Subcutaneous abdominal adipose tissue (tissue), 5 donors: ENCODE measurements around the gene RIMBP2.

Experiments used
- H3K27ac ChIP-seq: one replicate; pipeline ENCODE4 v1.7.0; 2013; ENCODE audit warnings: low read depth, mild to moderate bottlenecking, inconsistent platforms, low read length, moderate library complexity
- H3K27me3 ChIP-seq, 5 donors: one replicate each; pipeline ENCODE4 v1.7.0; 2013; ENCODE audit warnings: low read length in 5 of 5, inconsistent platforms in 1 of 5; ENCODE audit not compliant: control insufficient read depth in 5 of 5, insufficient read depth in 4 of 5
- H3K36me3 ChIP-seq, 5 donors: one replicate each; pipeline ENCODE4 v1.7.0; 2013; ENCODE audit warnings: low read length in 5 of 5; ENCODE audit not compliant: control insufficient read depth in 5 of 5, insufficient read depth in 5 of 5
- H3K4me1 ChIP-seq, 5 donors: one replicate each; pipeline ENCODE4 v1.7.0; 2013; ENCODE audit warnings: low read length in 5 of 5, mild to moderate bottlenecking in 3 of 5, moderate library complexity in 1 of 5; ENCODE audit not compliant: control insufficient read depth in 5 of 5, insufficient read depth in 5 of 5
- H3K4me3 ChIP-seq, 5 donors: one replicate each; pipeline ENCODE4 v1.7.0; 2013; ENCODE audit warnings: low read length in 5 of 5, low read depth in 1 of 5
- H3K9ac ChIP-seq, 5 donors: one replicate each; pipeline ENCODE4 v1.7.0; 2013; ENCODE audit warnings: low read length in 5 of 5, mild to moderate bottlenecking in 4 of 5, moderate library complexity in 3 of 5
- H3K9me3 ChIP-seq, 5 donors: one replicate each; pipeline ENCODE4 v1.7.0; 2013; ENCODE audit warnings: low read length in 5 of 5; ENCODE audit not compliant: control insufficient read depth in 5 of 5
- donor health status: healthy.
- donor health status: healthy.
- donor health status: healthy.
- donor health status: healthy.
- donor health status: healthy.

RIMBP2 gene

GRCh38 chr12:130375296-130376287 lies 340.5 kb downstream of the RIMBP2 start:
- Histone ChIP-seq H3K27me3 (peaks cover 3 to 20% (median 10%) of the 10 kb centered on the region in 5 donors), H3K4me3 (no peak overlapping the region), H3K9ac (no peak overlapping the region), H3K4me1 (no peaks in the 10 kb centered on the region), H3K36me3 (no peaks in the 10 kb centered on the region), H3K27ac (no peak overlapping the region), H3K9me3 (no peaks in the 10 kb centered on the region)

GRCh38 chr12:130374083-130374482 lies 342.0 kb downstream of the RIMBP2 start:
- Histone ChIP-seq H3K9me3 (peaks cover 0 to under 1% (median 0%) of the 10 kb centered on the region in 5 donors), H3K4me3 (no peak overlapping the region), H3K36me3 (no peaks in the 10 kb centered on the region), H3K9ac (no peak overlapping the region), H3K4me1 (no peaks in the 10 kb centered on the region), H3K27me3 (peaks cover 3 to 20% (median 11%) of the 10 kb centered on the region in 5 donors), H3K27ac (no peak overlapping the region)

- no peak overlapping the region for H3K4me3 ChIP-seq
- no peaks in the 10 kb centered on the region for H3K4me1 ChIP-seq
- H3K9me3 ChIP-seq, result peaks cover 0 to 4% (median 0%) of the 10 kb centered on the region in 5 donors
- H3K36me3 ChIP-seq, result no peaks in the 10 kb centered on the region
- no peak overlapping the region for H3K9ac ChIP-seq
- peaks cover 3 to 21% (median 11%) of the 10 kb centered on the region in 5 donors for H3K27me3 ChIP-seq
- no peak overlapping the region for H3K27ac ChIP-seq
These were observed 343.2 kb downstream of the RIMBP2 start for GRCh38 chr12:130372936-130373335.

GRCh38 chr12:130371296-130371695 lies 344.8 kb downstream of the RIMBP2 start:
- Histone ChIP-seq H3K27me3 (peaks cover 3 to 15% (median 8%) of the 10 kb centered on the region in 5 donors), H3K27ac (no peak overlapping the region), H3K9ac (no peak overlapping the region), H3K4me1 (no peaks in the 10 kb centered on the region), H3K36me3 (no peaks in the 10 kb centered on the region), H3K4me3 (no peak overlapping the region), H3K9me3 (peaks cover 0 to 4% (median 0%) of the 10 kb centered on the region in 5 donors)

DNA sequence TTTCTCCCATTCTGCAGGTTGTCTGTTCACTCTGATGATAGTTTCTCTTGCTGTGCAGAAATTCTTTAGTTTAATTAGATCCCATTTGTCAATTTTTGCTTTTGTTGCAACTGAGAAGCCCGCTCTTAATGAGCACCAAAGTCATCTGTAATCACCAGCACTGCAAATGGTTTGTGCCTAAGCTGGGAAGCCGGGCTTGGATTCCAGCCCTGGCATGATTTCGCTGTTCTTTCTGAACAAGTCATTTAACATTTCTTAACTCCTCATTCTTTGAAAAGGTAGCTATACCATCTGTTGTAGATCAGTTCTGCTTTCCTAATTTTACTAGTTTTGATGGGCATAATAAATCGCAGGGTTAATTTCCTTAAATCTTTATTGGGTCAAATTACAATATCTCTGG lies 346.3 kb downstream of the RIMBP2 start:
- no peak overlapping the region for H3K9ac ChIP-seq
- peaks cover 3 to 15% (median 8%) of the 10 kb centered on the region in 5 donors for H3K27me3 ChIP-seq
- H3K4me3 ChIP-seq, result no peak overlapping the region
- H3K9me3 ChIP-seq, result peaks cover 0 to 4% (median 0%) of the 10 kb centered on the region in 5 donors
- H3K36me3 ChIP-seq, result no peaks in the 10 kb centered on the region
- H3K27ac ChIP-seq, result no peak overlapping the region
- H3K4me1 ChIP-seq, result no peaks in the 10 kb centered on the region

DNA sequence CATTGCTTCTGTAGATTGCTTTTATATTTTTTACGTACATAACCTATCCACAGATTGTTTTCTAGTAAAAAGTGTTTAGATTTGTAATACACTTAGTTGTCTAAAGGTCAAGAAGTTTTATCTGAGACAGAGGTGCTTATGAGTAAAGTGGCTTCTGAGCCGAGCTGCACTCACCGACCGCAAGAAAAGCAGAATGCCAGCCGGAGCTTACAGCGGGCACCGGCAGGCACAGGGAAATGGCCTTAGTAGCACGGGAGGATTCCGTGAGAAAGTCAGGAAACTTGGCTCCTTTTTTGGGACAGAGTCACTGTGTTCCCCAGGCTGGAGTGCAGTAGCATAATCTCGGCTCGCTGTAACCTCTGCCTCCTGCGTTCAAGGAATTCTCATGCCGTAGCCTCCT lies 348.6 kb downstream of the RIMBP2 start:
- H3K4me3 ChIP-seq, result no peak overlapping the region
- H3K4me1 ChIP-seq, result no peaks in the 10 kb centered on the region
- peaks cover 0 to 8% (median 3%) of the 10 kb centered on the region in 5 donors for H3K27me3 ChIP-seq
- no peak overlapping the region for H3K9ac ChIP-seq
- H3K36me3 ChIP-seq, result no peaks in the 10 kb centered on the region
- H3K9me3 ChIP-seq, result peaks cover 0 to 4% (median 0%) of the 10 kb centered on the region in 5 donors
- no peak overlapping the region for H3K27ac ChIP-seq

DNA sequence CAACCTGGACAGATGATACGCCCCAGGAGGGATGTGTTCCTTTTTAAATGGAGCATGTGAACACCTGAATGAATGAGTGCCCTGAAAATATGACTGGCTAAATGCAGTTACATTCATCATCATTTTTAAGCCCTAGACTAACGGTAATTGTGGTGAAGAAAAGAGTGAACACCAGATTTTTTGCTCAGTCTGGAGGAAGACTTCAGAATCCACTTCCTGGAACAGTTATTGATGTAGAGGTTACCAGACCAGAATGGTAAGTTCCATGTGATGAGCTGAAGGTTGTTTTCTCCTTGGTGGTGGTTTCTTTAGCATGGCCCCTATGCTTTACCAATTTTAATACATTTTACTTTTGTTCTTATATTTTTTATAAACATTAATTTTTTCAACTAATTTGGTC lies 349.1 kb downstream of the RIMBP2 start:
- H3K4me3 ChIP-seq, result no peak overlapping the region

DNA sequence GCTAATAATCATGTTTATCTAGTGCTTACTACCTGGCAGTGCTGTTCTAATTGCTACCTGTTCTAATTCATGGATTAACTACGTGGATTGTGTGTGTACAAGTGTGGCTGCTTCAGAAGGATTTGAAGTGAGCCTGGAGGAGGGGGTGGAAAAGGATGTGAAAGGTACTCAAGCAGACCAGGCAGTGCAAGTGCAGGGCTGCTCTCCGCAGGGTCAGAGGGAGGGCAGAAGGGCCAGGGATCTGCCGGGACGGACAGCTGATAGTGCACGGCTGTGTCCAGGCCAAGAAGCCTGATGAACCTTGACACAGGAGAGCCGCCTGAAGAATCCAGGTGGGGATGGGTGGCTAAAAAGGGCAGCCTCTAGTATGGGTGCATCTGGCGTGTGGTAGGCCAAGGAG lies 349.9 kb downstream of the RIMBP2 start:
- Histone ChIP-seq H3K4me3 (no peak overlapping the region), H3K27ac (no peak overlapping the region), H3K4me1 (no peaks in the 10 kb centered on the region), H3K27me3 (peaks cover 0 to 6% (median 3%) of the 10 kb centered on the region in 5 donors), H3K9ac (no peak overlapping the region), H3K36me3 (no peaks in the 10 kb centered on the region), H3K9me3 (peaks cover 0 to 4% (median 0%) of the 10 kb centered on the region in 5 donors)

More for the DNA sequence above, 349.1 kb downstream of the RIMBP2 start:
- Histone ChIP-seq H3K9ac (no peak overlapping the region), H3K4me1 (no peaks in the 10 kb centered on the region), H3K9me3 (peaks cover 0 to 4% (median 0%) of the 10 kb centered on the region in 5 donors), H3K27me3 (peaks cover 0 to 8% (median 3%) of the 10 kb centered on the region in 5 donors), H3K36me3 (no peaks in the 10 kb centered on the region), H3K27ac (no peak overlapping the region)

GRCh38 chr12:130364578-130364977 lies 351.5 kb downstream of the RIMBP2 start:
- Histone ChIP-seq H3K27me3 (peaks cover 0 to 3% (median 0%) of the 10 kb centered on the region in 5 donors), H3K4me3 (no peak overlapping the region), H3K36me3 (no peaks in the 10 kb centered on the region), H3K9me3 (peaks cover 0 to 4% (median 0%) of the 10 kb centered on the region in 5 donors), H3K4me1 (no peaks in the 10 kb centered on the region), H3K27ac (no peak overlapping the region), H3K9ac (no peak overlapping the region)

DNA sequence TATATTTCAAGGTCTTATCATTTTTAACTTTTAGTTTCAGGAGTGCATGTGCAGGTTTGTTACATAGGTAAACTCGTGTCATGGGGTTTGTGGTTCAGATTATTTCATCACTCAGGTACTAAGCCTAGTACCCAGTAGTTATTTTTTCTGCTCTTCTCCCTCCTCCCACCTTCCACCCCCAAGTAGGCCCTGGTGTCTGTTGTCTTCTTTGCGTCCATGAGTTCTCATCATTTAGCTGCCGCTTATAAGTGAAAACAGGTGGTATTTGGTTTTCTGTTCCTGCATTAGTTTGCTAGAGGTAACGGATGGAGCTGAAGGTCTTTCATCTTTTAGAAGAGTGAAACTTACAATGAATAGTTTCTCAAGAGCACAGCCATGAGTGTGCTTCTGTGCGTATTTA lies 354.0 kb downstream of the RIMBP2 start:
- no peaks in the 10 kb centered on the region for H3K9me3 ChIP-seq
- H3K27ac ChIP-seq, result no peak overlapping the region
- no peaks in the 10 kb centered on the region for H3K36me3 ChIP-seq
- no peak overlapping the region for H3K4me3 ChIP-seq
- H3K9ac ChIP-seq, result no peak overlapping the region
- H3K27me3 ChIP-seq, result peaks cover 0 to 12% (median 6%) of the 10 kb centered on the region in 5 donors
- no peaks in the 10 kb centered on the region for H3K4me1 ChIP-seq
